NCI-H146 treated with DMSO at 0.1 percent for 48 hours (cell line): ENCODE measurements around the gene ZBTB16.

ENCODE experiments used
- DNase-seq: peaks from one replicate; lab custom pipeline; 2025; ENCODE audit not compliant: unreplicated experiment; lab: John Stamatoyannopoulos, UW

ZBTB16 gene

DNA sequence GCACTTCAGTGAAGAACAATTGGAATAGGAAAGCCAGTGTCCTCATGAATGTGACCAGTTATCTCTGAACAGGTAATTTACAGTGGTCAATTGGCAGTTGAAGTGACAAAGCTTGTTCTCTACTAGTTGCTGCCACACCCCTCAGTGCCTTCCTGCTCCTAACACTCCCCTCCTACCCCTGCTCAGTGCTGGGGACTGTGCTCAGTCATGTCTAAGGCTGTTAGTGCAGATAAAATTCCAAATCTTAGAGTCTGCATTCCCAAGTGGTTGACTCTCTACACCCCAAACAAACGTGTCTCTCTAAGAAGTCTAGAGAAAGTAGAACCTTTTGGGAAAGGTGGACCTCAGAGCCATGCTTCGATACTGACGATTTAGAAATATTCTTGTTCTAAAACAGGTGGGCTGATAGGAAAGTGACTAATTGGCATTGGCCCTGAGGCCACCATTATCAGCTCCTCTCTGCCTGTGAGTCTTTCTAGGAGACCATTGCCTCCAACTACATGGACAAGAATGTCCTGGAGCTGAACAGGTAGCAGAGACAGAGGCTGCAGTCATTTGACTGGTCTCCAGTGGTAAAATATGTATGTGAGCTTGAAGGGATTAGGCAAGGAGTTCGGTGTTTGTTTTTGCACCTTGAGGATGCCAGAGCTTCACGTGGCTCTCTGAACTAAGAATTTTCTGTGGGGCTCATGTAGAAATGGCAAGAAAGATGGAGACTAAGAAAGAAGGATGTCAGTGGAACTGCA lies 214.6 kb downstream of the ZBTB16 start:
- no peak for DNase-seq

DNA sequence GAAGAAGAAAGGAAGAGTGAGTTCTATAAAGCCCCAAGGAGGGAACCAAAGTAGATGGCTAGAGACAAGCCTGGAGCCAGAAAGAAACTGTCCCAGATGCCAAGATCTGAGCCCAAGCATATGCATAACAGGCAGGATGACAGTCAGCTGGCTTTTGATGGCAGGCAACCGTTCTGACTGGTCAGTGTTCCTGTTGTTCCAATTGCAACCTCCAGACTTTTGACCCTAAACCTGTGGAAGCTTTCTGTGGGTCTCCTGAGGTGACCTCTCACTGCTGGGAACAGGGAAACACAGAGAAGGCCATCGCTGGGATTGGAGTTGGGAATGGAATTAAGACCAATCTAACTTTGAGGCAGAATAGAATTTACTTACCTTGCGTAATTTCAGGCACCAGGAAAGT lies 215.1 kb downstream of the ZBTB16 start:
- no peak for DNase-seq

DNA sequence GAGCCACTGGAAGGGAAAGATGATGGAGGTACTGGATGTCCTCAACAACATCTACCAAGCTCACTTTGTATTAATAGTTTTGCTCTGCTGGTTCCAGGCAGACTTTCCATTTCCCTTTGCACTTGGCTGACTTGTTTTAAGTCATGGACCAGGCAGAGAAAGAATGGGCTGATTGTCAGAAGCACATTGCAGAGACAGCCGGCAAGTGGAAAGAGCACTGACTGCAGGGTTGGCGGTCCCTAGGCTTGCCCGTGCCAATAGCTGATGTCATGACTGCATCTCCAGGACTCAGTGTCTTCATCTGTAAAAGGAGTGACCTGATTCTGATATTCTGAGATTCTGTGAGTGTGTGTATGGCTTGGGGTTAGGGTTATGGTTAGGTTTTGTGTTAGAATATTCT lies 215.8 kb downstream of the ZBTB16 start:
- DNase-seq: no peak

DNA sequence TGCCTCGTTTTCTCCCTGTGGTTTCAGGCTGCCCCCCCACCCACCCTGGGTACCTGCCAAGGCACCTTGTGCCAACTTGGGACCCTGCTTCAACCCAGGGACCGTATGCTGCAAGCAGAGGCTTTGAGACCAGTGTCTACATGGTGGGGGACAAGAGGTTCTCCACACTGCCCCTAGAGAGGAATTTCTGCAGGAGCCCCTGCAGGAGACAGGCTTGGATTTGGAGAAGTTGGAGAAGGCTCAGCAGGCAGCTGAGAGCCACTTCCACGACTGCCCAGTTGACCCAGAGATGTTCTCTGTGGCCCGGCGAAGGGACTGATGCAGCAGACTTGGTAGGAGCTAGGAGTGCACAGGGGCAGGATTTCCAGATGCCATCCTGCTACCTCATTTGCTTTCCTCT lies 216.6 kb downstream of the ZBTB16 start:
- no peak for DNase-seq

DNA sequence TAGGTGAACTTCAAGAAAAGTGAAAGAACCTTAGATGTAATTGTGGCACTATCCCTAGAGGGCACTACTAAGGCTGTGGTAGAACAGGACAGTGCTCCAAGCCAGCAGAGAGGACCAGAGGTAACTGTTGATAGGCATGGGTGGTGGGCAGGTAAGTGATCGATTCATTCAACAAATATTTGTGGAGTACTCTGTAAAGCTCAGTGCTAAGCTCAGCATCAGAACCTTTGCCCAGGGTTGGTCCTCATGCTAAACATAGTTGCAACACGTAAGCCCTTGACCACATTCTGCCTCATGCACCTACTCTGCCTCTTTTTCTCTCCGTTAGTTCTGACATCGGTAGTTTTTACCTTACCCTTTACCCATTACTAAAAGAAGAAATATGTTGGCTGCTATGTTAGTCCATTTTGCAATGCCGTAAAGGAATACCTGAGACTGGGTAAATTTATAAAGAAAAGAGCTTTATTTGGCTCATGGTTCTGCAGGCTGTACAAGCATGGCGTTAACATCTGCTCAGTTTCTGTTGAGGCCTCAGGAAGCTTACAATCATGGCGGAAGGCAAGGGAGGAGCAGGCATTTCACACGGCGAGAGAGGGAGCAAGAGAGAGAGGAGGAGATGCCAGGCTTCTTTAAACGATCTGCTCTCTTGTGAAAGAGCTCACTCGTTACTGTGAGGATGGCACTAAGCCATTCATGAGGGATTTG lies 218.3 kb downstream of the ZBTB16 start:
- no peak for DNase-seq

DNA sequence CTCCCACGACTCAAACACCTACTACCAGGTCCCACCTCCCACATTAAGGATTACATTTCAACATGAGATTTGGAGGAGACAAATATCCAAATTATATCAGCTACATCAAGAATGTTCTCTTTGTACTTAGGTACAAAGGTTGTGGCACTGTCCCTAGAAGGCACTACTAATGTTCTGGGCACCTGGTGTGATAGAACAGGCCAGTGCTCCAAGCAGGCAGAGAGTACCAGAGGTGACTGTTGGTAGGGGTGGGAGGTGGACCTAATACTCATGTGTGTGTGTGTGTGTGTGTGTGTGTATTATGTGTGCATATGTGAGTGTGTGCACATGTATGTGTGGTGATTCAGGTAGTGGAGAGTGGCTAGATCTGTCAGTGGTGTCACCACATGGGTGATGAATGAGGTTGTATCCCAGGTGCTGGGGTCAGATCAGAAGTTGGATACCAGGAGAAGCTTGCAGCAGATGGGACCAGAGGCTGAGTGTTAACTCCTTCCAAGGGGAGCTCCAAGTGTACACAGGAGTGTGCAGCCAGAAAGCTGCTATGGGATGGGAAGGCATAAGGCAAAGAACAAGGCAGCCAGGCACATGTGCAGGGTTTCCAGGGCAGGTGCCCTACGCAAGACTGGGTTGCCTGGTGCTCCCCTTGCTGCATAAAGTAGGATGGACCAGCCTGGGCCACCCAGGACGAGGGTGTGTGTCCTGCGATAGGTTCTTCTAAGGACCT lies 219.0 kb downstream of the ZBTB16 start:
- no peak for DNase-seq

DNA sequence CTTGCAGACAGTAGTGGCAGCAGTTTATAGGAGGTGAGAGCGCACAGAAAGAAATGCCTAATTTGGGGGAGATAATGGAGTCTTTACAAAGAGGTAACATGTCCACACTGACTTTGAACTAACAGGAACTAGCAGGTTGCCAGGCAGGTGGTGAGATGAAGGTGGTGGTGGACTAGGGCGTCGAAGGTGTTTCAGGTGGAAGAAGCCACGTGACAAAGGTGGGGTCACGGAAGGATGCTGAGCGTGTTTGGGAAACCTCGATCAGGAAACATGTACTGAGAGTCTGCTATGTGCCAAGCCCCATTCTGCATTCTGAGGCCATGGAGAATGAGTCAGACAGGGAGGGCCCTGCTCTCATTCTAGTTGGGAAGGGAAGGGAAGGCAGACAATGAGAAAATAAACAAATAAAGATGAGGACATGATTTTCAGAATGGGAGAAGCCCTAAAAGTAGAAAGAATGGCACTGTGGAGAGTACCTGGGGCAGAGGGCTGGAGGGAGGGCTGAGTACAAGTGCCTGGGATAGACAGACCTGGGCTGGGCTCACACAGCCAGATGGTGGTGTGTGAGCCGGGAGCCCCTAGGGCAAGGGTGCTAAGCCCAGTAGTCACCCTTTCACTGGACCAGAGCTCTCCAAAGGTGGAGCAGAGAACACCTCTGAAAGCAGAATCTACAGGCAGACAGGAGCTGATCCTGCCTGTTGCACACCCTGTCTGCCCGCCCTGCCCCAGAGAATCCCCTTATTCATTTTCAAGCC lies 220.5 kb downstream of the ZBTB16 start:
- no peak for DNase-seq

DNA sequence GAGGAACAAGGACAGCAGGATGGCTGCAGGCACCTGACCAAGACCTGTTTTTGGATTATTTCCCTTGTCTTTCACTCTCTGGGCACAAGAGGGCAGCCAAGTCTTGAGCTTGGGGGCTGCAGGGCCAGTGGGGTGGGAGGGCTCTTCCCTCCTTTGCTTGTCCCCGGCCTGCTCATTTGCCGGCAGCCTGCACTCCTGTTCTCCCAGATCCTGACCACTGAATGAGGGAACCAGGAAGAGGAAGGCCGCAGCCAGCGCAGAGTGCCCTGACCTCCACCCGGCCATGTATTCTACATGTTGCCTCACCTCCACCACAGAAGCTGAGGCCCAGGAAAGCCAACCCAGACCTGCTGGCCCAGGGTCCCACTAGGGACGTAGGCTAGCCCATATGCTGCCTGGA lies 221.2 kb downstream of the ZBTB16 start:
- DNase-seq: peak; percentile 84

DNA sequence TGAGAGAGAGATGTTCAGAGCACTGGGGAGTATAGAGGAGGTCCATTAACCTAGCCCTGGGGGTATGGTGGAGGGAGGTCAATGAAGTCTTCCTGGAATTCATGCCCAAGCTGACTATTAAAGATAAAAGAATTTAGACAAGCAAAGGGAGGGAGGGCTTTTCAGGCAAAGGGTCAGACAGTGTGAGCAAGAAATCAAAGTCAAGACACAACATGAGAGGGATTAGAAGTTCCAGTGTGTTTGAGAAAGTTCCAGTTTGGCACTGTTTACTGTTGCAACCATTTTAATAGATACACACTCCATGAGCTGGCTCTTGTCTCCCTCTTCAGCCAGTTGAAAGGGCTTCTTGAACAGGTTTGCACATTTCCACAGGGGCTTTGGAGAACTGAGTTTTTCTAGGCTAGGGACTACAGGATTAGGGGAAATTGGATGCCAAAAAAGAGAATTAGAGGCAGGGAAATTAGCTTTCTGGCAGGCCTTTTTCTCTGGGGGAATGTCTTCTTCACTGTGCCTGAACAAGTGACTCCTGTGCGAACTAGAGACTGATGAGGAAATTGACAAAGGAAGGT lies 222.0 kb downstream of the ZBTB16 start:
- peak; percentile 4 for DNase-seq

DNA sequence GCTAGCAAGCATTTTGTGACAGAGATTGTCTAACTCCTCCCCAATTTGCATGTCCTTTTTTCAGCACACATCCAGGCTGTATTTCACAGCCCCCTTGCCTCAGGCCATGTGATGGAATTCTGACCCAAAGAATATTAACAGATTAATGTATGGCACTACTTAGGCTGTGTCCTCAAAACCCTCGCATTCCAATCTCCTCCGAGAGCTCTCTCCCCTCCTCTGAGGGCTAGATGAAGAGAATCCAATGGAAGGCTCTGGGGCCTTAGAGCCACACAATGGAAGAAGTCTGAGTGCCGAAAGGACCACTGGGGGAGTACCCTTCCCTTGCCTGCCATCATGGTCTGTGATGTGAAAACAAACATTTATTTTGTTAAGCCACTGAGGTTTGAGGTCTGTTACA lies 223.0 kb downstream of the ZBTB16 start:
- DNase-seq: no peak

DNA sequence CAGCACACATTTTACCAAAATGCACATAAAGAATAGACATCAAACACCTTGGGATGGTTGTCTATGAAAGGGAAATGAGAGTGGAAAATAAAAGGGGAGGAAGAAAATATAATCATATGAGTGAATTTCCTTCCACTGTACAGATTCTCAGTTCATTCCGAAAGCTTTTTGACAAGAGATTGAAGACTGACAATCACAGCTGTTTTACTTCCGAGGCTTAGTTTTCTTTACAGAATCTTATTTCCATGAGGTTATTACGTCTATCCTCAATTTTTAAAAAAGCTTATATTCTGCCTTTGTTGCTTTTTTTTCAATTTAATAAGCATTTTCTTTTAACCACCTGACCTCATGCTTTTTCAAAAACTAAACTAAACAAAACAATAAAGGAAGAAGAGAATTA lies 223.9 kb downstream of the ZBTB16 start:
- no peak for DNase-seq

DNA sequence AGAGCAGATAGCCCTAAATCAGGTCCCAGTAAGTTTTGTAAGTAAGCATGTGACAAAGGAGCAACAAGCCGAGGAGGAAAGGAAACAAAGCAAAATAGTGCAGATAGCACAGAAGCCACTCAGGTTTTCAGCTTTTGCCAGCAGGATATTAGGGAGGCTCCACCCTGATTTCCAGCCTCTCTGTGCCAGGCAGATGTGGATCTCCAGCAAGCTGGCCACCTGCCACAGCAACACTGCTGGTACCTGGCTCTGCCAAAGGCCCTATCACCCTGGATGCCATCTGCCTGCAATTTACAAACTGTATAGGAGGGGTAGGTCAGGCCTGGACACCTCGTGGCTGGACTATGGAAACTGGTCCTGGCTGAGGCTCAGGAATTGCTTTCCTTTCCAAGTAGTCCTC lies 224.5 kb downstream of the ZBTB16 start:
- peak; percentile 59 for DNase-seq

DNA sequence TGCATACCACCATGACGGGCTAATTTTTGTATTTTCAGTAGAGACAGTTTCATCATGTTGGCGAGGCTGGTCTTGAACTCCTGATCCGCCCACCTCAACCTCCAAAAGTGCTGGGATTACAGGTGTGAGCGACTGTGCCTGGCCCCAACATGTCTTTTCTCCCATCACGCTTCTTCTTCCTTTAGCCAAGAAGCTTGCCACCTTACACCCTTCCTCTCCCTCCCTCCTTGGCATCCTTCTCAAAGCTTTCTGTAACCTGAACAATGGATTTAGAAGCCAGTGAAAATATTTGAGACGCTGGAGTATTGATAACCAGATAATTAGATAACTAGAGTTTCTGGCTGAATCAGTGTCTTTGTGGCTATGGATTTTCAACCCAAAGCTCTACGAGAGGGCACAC lies 225.4 kb downstream of the ZBTB16 start:
- DNase-seq: no peak

DNA sequence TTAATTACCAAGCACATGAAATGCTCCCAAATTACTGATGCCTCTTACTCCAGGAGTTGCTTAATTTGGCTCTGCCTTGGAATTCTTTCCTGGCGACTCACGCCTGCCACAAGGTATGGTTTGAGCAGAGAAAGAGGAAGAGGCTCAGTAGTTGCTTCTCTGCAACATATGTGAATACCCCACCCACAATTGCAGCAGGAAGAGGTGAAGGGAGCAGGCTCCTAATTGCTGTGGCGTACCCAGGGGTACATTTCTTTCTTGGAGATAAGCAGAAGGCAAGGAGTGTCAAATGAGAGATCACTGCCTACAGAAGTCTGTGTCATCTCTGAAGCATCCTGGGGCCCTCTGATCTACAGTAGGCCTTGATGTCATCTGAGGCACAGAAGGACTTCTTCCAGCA lies 226.1 kb downstream of the ZBTB16 start:
- DNase-seq: no peak

DNA sequence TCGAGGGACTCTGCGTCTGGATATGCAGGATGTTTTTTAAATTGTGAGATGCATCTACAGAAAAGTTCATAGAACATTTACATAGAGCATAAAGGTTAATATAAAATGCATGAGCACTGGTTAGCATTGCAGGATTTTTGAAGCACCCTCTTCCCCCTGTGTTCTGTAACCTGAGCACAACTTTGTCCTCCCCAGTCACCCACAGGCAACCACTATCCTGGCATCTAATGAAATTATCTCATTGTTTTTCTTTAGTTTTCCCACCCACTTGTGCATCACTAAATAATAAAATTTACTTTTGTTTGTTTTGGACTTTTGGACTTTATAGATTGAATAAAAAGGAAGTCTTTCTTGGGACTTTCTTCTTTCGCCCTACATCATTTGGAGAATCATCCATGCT lies 226.7 kb downstream of the ZBTB16 start:
- DNase-seq: no peak

DNA sequence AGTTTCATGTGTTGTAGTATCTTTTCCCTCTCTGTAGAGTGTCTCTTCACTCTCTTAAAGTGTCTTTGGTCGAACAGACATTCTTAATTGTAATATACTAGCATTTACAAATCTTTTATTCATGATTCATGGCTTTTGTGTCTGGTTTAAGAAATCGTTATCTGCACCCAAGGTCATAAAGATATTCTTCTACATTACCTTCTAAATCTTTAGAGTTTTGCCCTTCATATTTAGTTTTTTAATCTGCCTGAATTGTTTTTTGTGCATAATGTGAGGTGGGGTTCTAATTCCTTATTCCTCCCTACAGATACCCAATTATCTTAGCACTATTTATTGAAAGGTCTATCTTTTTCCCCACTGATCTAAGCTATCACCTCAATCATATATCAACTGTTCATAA lies 227.6 kb downstream of the ZBTB16 start:
- no peak for DNase-seq

DNA sequence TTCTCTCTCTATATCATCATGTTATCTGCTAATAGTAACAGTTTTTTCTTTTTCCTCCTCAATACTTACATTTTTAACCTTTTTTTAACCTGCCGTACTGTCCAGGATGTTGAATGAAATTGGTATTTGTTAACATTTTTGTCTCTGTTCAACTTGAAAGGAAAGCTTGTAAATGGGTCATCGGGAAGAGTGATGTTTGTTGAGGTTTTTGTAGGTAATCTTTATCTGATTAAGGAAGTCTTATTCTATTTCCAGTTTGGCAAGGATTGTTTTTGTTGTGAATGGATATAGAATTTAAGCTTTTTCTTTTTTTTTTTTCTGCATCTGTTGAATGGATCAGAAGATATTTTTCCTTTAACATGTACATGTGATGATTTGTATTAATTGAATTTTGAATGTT lies 228.6 kb downstream of the ZBTB16 start:
- DNase-seq: no peak

DNA sequence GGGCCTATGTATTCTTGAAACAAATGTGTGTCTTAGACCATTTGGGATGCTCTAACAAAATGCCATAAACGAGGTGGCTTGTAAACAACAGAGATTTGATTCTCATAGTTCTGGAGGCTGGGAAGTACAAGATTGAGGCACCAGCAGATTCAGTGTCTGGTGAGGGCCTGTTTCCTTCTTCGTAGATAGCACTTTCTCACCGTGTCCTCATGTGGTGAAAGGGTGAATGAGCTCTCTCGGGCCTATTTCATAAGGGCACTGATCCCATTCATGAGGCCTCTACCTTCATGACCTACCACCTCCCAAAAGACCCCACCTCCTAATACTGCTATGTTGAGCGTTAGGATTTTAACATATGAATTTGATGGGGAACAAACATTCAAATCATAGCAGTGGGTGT lies 230.3 kb downstream of the ZBTB16 start:
- no peak for DNase-seq

DNA sequence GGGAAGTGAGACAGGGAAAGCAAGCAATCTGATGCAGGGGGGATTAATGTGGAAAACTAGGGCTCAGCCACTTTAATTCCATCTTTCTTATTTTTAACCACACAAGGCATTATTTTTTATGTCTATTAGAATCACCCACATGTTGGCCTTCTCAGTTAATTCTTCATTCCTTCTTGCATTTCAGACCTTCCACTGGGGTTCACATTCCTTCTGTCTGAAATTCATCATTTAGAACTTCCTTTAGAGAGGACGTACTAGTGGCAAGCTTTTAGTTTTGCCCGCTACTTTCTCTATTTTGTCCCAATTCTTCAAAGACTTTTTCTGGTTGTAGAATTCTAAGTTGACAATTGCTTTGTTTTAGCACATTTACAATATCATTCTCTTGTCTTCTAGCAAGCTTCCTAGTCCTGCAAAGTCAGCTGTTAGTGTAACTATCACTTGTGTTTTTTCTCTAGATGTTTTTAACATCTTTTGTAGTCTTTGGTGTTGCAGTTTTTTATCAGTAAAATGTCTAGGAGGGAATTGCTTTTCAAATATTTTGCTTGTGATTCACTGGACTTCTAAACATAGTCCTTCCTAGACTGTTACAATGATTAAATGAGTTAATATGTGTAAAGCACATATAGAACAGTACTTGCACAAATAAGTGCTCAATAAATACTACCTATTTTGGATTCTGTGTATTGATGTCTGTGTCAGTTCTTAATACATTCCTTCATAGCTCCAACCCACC lies 231.2 kb downstream of the ZBTB16 start:
- no peak for DNase-seq

DNA sequence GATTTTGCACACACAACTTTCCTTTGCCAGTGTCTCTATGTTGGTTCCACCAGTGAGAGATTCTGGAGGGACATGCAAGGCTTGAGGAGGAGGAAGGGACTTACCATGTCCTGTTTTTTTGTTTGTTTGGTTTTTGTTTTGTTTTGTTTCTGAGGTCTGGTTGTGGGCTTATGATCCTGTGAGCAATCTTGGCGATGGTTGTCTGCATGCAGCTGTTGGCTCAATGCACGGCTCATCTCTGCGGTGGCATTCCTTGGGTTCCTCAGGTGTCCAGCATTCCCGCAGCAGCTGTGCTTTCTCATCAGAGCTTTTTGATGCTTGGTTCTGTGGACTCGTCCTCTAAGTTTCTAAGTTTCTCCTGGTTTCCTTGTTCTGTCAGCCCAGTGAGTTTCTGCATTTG lies 231.9 kb downstream of the ZBTB16 start:
- no peak for DNase-seq
